ENCODE data around the gene TEX48. TPM values are rescaled to one million over a fixed set of nuclear protein-coding genes. Genes with fewer than 3 reads are reported as not detected.

The TEX48 gene
- total RNA-seq, 1 donor from 2014 or later = not detected

DNA sequence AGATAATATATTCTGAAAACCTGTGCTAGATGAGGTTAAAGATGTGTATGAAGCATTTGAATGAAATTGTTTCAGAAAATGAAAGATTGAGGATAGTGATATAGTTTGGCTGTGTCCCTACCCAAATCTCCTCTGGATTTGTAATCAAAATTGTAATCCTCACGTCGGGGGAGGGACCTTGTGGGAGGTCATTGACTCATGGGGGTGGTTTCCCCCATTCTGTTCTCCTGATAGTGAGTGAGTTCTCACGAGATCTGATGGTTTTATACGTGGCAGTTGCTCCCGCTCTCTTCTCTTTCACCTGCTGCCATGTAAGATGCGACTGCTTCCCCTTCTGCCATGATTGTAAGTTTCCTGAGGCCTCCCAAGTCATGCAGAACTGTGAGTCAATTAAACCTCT, 2.0 kb upstream of the TEX48 start:
- H3K36me3 Mint-ChIP-seq (ENCODE audit: low read depth) = no peaks in the 10 kb centered on the region
- no peaks in the 10 kb centered on the region for H3K27me3 Mint-ChIP-seq (ENCODE audit: low read depth)
- H3K27ac Mint-ChIP-seq (ENCODE audit: unreplicated experiment) = no peak overlapping the region
- no peak overlapping the region for H3K4me3 Mint-ChIP-seq (ENCODE audit: unreplicated experiment)
- H3K4me1 Mint-ChIP-seq (ENCODE audit: low read depth) = peaks cover 12% of the 10 kb centered on the region
- DNase-seq (ENCODE audit: low spot score) = no peak
- H3K9me3 Mint-ChIP-seq (ENCODE audit: low read depth) = peaks cover 4% of the 10 kb centered on the region
- TF ChIP-seq, protein P1, sequence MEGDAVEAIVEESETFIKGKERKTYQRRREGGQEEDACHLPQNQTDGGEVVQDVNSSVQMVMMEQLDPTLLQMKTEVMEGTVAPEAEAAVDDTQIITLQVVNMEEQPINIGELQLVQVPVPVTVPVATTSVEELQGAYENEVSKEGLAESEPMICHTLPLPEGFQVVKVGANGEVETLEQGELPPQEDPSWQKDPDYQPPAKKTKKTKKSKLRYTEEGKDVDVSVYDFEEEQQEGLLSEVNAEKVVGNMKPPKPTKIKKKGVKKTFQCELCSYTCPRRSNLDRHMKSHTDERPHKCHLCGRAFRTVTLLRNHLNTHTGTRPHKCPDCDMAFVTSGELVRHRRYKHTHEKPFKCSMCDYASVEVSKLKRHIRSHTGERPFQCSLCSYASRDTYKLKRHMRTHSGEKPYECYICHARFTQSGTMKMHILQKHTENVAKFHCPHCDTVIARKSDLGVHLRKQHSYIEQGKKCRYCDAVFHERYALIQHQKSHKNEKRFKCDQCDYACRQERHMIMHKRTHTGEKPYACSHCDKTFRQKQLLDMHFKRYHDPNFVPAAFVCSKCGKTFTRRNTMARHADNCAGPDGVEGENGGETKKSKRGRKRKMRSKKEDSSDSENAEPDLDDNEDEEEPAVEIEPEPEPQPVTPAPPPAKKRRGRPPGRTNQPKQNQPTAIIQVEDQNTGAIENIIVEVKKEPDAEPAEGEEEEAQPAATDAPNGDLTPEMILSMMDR (IDR thresholded peaks at IDR 0.05) = no peak

DNA sequence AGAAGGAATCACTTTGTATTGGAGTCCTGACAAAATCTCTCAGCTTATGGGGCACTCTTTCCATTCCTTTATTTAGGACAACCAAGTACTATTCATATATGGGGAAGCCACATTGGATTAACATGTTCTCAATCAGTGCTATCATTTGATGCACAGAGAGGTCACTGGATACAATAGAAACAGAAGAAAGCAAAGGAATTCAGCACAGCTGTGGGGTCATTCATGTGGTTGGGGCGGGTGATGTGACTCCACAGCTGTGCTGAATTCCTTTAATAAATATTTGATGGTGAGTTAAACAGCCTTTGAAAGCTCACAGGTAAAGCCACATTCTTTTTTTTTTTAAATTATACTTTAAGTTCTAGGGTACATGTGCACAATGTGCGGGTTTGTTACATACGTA, 854 bp upstream of the TEX48 start:
- DNase-seq (ENCODE audit: low spot score) = no peak
- no peak overlapping the region for H3K4me3 Mint-ChIP-seq (ENCODE audit: unreplicated experiment)

DNA sequence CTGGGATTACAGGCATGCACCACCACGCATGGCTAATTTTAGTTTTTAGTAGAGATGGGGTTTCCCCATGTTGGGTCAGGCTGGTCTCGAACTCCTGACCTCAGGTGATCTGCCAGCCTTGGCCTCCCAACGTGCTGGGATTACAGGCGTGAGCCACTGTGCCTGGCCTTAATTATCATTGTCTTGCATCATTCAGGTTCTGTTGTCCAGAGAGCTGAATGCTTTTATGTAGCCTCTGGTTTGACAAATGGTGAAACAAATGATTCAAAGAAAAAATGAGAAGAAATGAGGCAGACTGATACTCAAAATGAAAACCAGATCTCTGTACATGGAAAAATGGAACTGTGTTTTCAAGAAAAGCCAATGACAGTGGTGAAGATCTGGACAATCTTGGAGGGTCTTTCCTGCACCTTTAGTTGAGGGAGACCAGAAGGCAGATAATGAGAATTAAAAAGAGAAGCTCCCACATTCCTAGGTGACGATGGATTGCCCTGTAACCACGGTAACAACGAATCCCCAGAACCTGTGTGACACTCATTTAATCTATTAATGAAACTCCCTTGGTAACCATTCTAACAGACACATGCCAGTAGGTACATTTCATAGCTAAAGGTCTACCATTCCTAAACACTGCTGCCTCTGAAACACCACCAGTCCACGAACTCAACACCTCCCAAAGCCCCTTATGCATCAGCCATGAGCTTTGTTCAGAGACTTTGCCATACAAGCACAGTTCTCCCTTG, 1.6 kb downstream of the TEX48 start:
- TF ChIP-seq, protein P1 (IDR thresholded peaks at IDR 0.05) = no peak
- Mint-ChIP-seq H3K9me3 (ENCODE audit: low read depth) (no peaks in the 10 kb centered on the region), H3K36me3 (ENCODE audit: low read depth) (no peaks in the 10 kb centered on the region), H3K27ac (ENCODE audit: unreplicated experiment) (no peak overlapping the region), H3K4me3 (ENCODE audit: unreplicated experiment) (no peak overlapping the region), H3K27me3 (ENCODE audit: low read depth) (no peaks in the 10 kb centered on the region), H3K4me1 (ENCODE audit: low read depth) (peaks cover 36% of the 10 kb centered on the region)
- DNase-seq (ENCODE audit: low spot score) = no peak

More for the DNA sequence above, 854 bp upstream of the TEX48 start:
- H3K27ac Mint-ChIP-seq (ENCODE audit: unreplicated experiment) = no peak overlapping the region
- TF ChIP-seq, protein P1 (IDR thresholded peaks at IDR 0.05) = no peak
- H3K4me1 Mint-ChIP-seq (ENCODE audit: low read depth) = peaks cover 24% of the 10 kb centered on the region
- H3K36me3 Mint-ChIP-seq (ENCODE audit: low read depth) = no peaks in the 10 kb centered on the region
- no peaks in the 10 kb centered on the region for H3K27me3 Mint-ChIP-seq (ENCODE audit: low read depth)
- peaks cover 4% of the 10 kb centered on the region for H3K9me3 Mint-ChIP-seq (ENCODE audit: low read depth)

DNA sequence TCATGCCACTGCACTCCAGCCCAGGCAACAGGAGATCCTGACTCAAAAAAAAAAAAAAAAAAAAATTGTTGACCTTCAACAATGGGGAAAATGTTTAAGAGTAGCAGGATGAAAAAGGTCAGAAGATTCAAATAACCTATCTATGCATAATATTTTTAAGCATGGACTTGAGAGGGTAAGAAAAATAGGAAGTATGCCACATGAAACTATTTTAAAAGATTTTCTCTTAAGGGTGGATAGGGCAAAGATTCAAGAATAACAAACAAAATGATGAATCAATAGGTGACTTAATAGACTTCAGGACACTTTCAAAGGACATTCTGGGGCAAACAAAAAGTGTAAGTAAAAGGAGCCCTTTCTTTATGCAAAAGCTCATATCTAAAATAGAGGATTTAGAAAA, 3.2 kb downstream of the TEX48 start:
- Mint-ChIP-seq H3K9me3 (ENCODE audit: low read depth) (no peaks in the 10 kb centered on the region), H3K4me3 (ENCODE audit: unreplicated experiment) (no peak overlapping the region), H3K4me1 (ENCODE audit: low read depth) (peaks cover 48% of the 10 kb centered on the region), H3K36me3 (ENCODE audit: low read depth) (no peaks in the 10 kb centered on the region), H3K27ac (ENCODE audit: unreplicated experiment) (peak overlapping the region; percentile 91), H3K27me3 (ENCODE audit: low read depth) (no peaks in the 10 kb centered on the region)
- TF ChIP-seq, protein P1 (IDR thresholded peaks at IDR 0.05) = no peak
- DNase-seq (ENCODE audit: low spot score) = no peak

DNA sequence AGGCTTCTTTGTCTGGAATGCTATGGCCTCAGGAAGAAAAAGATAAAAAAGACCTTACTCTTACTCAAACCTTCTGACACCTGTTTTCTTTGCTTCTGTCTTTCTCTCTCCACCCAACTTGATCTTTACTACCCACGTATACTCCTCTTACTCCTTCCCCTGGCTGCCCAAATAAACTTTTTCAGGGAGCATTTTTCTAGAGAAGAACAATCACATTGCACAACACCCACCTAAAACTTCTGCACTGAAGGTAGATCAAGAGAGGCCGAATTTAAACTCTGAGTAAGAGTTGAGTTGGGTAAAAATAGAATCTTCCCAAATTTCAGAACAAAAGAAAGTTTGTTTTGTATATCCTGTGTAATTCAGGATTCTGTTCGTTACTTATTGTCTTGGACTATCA, 3.9 kb downstream of the TEX48 start:
- TF ChIP-seq, protein P1 (IDR thresholded peaks at IDR 0.05) = no peak
- Mint-ChIP-seq H3K27me3 (ENCODE audit: low read depth) (no peaks in the 10 kb centered on the region), H3K4me1 (ENCODE audit: low read depth) (peaks cover 48% of the 10 kb centered on the region), H3K27ac (ENCODE audit: unreplicated experiment) (peak overlapping the region; percentile 91), H3K9me3 (ENCODE audit: low read depth) (no peaks in the 10 kb centered on the region), H3K36me3 (ENCODE audit: low read depth) (no peaks in the 10 kb centered on the region), H3K4me3 (ENCODE audit: unreplicated experiment) (no peak overlapping the region)
- no peak for DNase-seq (ENCODE audit: low spot score)

Data from chondrocyte (in vitro differentiated cells).